Loucy (cell line): ENCODE data around the gene MMP20.
"Not testable (repeated sequence)": the region's sequence is repeated elsewhere in the genome, so short reads cannot be mapped to it uniquely, and the experiment has no call there.

Experiments used
- H2AFZ ChIP-seq: fragments of 200-600 bp; sonication (generic); 2 replicates; pipeline ENCODE4 v1.6.0; 2016; ENCODE audit warnings: antibody characterized with exemption, mild to moderate bottlenecking, low read length, moderate library complexity
- H3F3A ChIP-seq: fragments of 200-600 bp; 2 replicates; pipeline ENCODE4 v1.6.0; 2016; ENCODE audit warnings: antibody characterized with exemption, low read depth, mild to moderate bottlenecking
- H3K27me3 ChIP-seq: fragments of 200-600 bp; sonication (generic); 2 replicates; pipeline ENCODE4 v1.6.1; 2014; ENCODE audit warnings: low read length, mild to moderate bottlenecking; ENCODE audit not compliant: insufficient read depth, poor library complexity, severe bottlenecking
- H3K36me3 ChIP-seq: fragments of 200-600 bp; sonication (generic); 2 replicates; pipeline ENCODE4 v1.6.1; 2016; ENCODE audit warnings: low read length; ENCODE audit not compliant: insufficient read depth
- H3K4me1 ChIP-seq: fragments of 200-600 bp; sonication (generic); 2 replicates; pipeline ENCODE4 v1.5.1; 2014; ENCODE audit warnings: low read length, mild to moderate bottlenecking; ENCODE audit not compliant: insufficient read depth, poor library complexity, severe bottlenecking
- H3K4me2 ChIP-seq: fragments of 200-600 bp; sonication (generic); 2 replicates; pipeline ENCODE4 v1.6.0; 2014; ENCODE audit warnings: antibody characterized with exemption, low read length, low read depth, mild to moderate bottlenecking; ENCODE audit not compliant: poor library complexity, severe bottlenecking
- H3K4me3 ChIP-seq: fragments of 200-600 bp; sonication (generic); 2 replicates; pipeline ENCODE4 v1.5.1; 2014; ENCODE audit warnings: low read length, mild to moderate bottlenecking, mixed read lengths; ENCODE audit not compliant: poor library complexity, severe bottlenecking
- H3K79me2 ChIP-seq: fragments of 200-600 bp; sonication (generic); 2 replicates; pipeline ENCODE4 v1.6.1; 2014; ENCODE audit warnings: low read length; ENCODE audit not compliant: insufficient read depth
- H3K9ac ChIP-seq: fragments of 200-600 bp; sonication (generic); 2 replicates; pipeline ENCODE4 v1.6.0; 2014; ENCODE audit warnings: mild to moderate bottlenecking, low read depth, low read length, moderate library complexity; ENCODE audit not compliant: poor library complexity, severe bottlenecking
- H3K9me2 ChIP-seq: fragments of 200-600 bp; sonication (generic); replicated peaks from 2 replicates; pipeline ENCODE4 v1.6.1; 2016; ENCODE audit warnings: low read depth, low read length, mixed read lengths
- H3K9me3 ChIP-seq: fragments of 200-600 bp; sonication (generic); 2 replicates; pipeline ENCODE4 v1.6.1; 2014; ENCODE audit warnings: mild to moderate bottlenecking, antibody characterized with exemption, low read length, low read depth; ENCODE audit not compliant: insufficient read depth
- H4K20me1 ChIP-seq: fragments of 200-600 bp; sonication (generic); 2 replicates; pipeline ENCODE4 v1.6.0; 2014; ENCODE audit warnings: antibody characterized with exemption, low read length, mild to moderate bottlenecking; ENCODE audit not compliant: insufficient read depth, poor library complexity, severe bottlenecking
- CTCF ChIP-seq: fragments of 200-600 bp; sonication (generic); conservative IDR thresholded peaks from 2 replicates; pipeline ENCODE4 v1.5.1; 2014; ENCODE audit warnings: mild to moderate bottlenecking, antibody characterized with exemption, low read length
- EZH2phosphoT487 ChIP-seq: fragments of 200-600 bp; IDR thresholded peaks from 2 replicates; pipeline ENCODE4 v1.6.1; 2018; ENCODE audit warnings: antibody characterized with exemption, mild to moderate bottlenecking, moderate library complexity, borderline replicate concordance

MMP20 gene

GRCh38 chr11:102633385-102634026 lies 8.4 kb upstream of the MMP20 start:
- no peaks in the 10 kb centered on the region for H3F3A ChIP-seq
- no peak overlapping the region for H3K9ac ChIP-seq
- no peaks in the 10 kb centered on the region for H4K20me1 ChIP-seq
- H3K4me1 ChIP-seq: peaks cover 12% of the 10 kb centered on the region
- H3K4me2 ChIP-seq: no peak overlapping the region
- H3K9me3 ChIP-seq: no peaks in the 10 kb centered on the region
- TF ChIP-seq EZH2phosphoT487 (no peak), CTCF (no peak)
- no peaks in the 10 kb centered on the region for H3K9me2 ChIP-seq
- no peak overlapping the region for H3K4me3 ChIP-seq
- H3K79me2 ChIP-seq: no peaks in the 10 kb centered on the region
- no peak overlapping the region for H2AFZ ChIP-seq
- H3K27me3 ChIP-seq: no peaks in the 10 kb centered on the region
- no peaks in the 10 kb centered on the region for H3K36me3 ChIP-seq

- Histone ChIP-seq H4K20me1 (no peaks in the 10 kb centered on the region), H3K79me2 (no peaks in the 10 kb centered on the region), H3K27me3 (no peaks in the 10 kb centered on the region), H3K4me2 (peak overlapping the region; percentile 43), H2AFZ (0 out of 2 replicates have a peak overlapping the region, but pooled peaks have one; percentile 9), H3K4me3 (no peak overlapping the region), H3K9me2 (no peaks in the 10 kb centered on the region), H3F3A (no peaks in the 10 kb centered on the region), H3K36me3 (no peaks in the 10 kb centered on the region), H3K9me3 (no peaks in the 10 kb centered on the region), H3K4me1 (peaks cover 12% of the 10 kb centered on the region), H3K9ac (no peak overlapping the region)
- no peak for TF ChIP-seq CTCF
- no peak for TF ChIP-seq EZH2phosphoT487
Measured at GRCh38 chr11:102632026-102632425, 6.9 kb upstream of the MMP20 start.

- Histone ChIP-seq H3K36me3 (no peaks in the 10 kb centered on the region), H3F3A (no peaks in the 10 kb centered on the region), H3K9me2 (no peaks in the 10 kb centered on the region), H2AFZ (no peak overlapping the region), H3K4me3 (no peak overlapping the region), H3K4me1 (peaks cover 12% of the 10 kb centered on the region), H3K79me2 (no peaks in the 10 kb centered on the region), H4K20me1 (no peaks in the 10 kb centered on the region), H3K27me3 (no peaks in the 10 kb centered on the region), H3K4me2 (no peak overlapping the region), H3K9me3 (no peaks in the 10 kb centered on the region), H3K9ac (no peak overlapping the region)
- no peak for TF ChIP-seq EZH2phosphoT487
- TF ChIP-seq CTCF: no peak
Measured at GRCh38 chr11:102630598-102631448, 5.7 kb upstream of the MMP20 start.

GRCh38 chr11:102629908-102630307 lies 4.8 kb upstream of the MMP20 start:
- not testable (repeated sequence) for H3K27me3 ChIP-seq

More at GRCh38 chr11:102629908-102630307, 4.8 kb upstream of the MMP20 start:
- not testable (repeated sequence) for H3K9ac ChIP-seq, H3K36me3 ChIP-seq, H3K4me3 ChIP-seq, H3K9me3 ChIP-seq, H3F3A ChIP-seq, H4K20me1 ChIP-seq, H3K4me2 ChIP-seq, H3K9me2 ChIP-seq, H3K79me2 ChIP-seq, H2AFZ ChIP-seq
- peaks cover 12% of the 10 kb centered on the region for H3K4me1 ChIP-seq
